VCaP (cell line): Measurements from ENCODE around the gene PITX3.

Source experiments
- H3K27ac ChIP-seq: fragments of 450-650 bp; 2 replicates; pipeline ENCODE4 v1.5.1; 2017
- TF ChIP-seq, protein P1 (sequence below): fragments of 450-650 bp; conservative IDR thresholded peaks from 2 replicates; pipeline ENCODE4 v1.5.1; 2017; ENCODE audit warnings: mild to moderate bottlenecking, moderate library complexity

The PITX3 gene

DNA sequence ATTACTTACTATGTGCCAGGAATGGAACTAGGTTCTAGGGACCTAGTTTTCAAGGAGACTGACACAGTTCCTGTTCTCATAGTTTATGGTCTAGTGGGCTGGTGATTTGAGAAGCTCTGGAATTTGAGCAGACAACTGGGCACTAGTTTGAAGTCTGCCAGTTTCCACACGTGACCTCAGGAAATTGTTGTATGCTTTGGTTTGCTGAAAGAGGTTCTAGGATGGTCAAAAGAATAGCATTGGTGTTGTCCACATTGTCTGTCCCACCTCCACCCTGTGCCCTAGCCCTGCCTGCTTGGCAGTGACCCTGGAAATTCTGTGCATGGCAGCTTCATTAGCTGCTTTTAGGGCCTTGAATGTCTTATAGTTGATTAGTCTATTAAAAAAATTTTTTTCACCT is 32.8 kb upstream of the PITX3 start:
- TF ChIP-seq, protein P1, sequence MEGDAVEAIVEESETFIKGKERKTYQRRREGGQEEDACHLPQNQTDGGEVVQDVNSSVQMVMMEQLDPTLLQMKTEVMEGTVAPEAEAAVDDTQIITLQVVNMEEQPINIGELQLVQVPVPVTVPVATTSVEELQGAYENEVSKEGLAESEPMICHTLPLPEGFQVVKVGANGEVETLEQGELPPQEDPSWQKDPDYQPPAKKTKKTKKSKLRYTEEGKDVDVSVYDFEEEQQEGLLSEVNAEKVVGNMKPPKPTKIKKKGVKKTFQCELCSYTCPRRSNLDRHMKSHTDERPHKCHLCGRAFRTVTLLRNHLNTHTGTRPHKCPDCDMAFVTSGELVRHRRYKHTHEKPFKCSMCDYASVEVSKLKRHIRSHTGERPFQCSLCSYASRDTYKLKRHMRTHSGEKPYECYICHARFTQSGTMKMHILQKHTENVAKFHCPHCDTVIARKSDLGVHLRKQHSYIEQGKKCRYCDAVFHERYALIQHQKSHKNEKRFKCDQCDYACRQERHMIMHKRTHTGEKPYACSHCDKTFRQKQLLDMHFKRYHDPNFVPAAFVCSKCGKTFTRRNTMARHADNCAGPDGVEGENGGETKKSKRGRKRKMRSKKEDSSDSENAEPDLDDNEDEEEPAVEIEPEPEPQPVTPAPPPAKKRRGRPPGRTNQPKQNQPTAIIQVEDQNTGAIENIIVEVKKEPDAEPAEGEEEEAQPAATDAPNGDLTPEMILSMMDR: no peak
- H3K27ac ChIP-seq: no peak overlapping the region

DNA sequence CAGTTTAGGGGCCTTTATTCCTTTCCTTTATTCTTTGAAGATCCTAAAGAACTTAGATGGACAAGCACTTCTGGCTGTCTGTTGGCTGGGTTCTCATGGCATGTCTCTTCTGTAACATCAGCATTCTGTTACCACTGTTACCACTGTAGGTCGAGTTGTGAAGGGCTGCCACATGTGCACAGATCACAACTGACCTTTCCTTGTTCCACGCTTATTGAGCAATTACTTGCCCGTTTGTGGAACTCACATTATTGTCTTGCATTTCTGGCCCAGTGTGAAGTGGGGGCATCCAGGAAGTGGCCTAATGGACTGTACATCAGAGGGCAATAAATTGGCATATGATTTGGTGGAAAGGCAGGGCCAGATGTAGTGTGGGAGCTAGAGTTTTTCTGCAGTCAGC is 27.7 kb upstream of the PITX3 start:
- H3K27ac ChIP-seq: no peak overlapping the region
- TF ChIP-seq, protein P1: no peak

DNA sequence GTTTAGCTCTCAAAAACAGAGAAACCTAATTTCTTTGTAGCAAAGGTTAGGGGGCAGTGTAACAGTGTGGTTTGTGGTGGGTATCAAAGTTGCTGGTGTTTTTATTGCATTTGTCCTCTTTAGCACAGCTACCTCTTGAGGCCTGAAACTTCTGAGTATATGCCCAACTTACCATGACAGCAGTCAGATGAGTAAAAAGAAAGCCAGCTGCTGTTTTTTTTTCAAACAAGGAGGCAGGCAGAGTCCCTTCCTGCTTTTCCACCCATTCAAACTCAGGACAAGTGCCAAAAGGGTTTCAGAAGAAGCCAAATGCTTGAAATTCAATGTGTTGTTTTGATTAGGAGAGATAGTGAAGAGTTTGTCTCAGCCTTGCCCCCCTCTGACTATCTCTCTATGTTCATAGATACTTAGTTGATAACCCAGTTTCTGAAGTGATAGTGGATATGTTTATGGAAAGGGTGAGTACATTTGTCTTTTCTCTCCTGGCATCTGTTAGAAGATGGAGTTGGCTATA is 27.1 kb upstream of the PITX3 start:
- TF ChIP-seq, protein P1: no peak
- H3K27ac ChIP-seq: no peak overlapping the region

DNA sequence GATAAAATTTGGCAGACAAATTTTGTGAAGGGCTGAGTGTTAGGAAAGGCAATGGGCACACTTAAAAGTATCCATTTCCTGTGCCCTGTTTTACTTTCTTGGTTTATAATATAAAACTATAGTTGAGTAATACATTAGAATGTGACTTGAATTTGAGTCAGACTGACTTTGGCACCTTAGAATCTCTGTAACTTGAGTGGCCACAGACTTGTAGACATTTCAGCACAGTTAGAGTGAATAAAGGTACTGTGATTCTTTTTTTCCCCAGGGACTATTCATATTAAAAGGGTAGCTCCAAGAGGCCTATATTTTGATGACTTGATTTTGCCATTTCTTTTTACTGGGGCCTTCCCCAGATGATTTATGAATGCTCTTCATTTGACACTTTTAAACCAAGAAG is 26.4 kb upstream of the PITX3 start:
- H3K27ac ChIP-seq: no peak overlapping the region
- TF ChIP-seq, protein P1: no peak

DNA sequence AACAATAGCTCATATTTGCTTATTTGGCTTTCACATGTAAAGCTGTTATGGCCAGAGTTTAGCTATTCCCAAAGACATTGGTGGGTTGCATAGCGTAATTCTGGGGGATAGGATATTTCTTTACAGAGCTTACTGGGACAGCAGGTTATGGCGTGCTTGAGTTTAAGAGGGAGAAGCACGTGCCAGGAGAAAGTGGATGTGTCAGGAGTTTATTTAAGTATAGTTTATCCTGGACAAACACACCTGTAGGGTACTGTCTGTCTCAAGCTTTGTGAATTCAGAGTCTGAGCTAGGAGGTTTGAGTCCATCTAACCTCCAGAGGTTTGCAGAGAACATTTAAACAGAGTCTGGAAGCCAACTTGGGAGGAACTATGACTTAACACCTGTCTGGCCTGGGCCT is 25.4 kb upstream of the PITX3 start:
- peak overlapping the region; percentile 8; the same call in 1 of the 2 replicates for H3K27ac ChIP-seq

DNA sequence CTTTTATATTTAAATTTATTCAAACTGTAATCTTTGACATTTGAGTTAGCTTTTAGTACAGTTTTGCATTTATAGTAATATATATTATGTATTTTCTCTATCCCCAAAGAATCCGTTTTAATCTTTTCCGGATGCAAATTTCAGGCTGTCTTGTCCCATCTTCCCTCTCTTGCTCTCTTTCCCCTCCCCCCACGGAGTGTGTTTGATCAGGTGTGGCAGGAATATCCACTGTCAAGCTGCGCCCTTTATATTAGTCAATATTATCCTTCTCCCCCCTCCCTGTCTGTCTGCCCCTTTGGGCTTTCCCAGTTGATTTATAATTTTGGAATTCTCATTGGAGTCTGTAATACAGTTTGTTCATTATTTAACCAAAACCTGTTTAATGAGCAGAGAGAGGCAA is 23.1 kb upstream of the PITX3 start:
- no peak overlapping the region for H3K27ac ChIP-seq
- TF ChIP-seq, protein P1: no peak

More for the DNA sequence above, 25.4 kb upstream of the PITX3 start:
- TF ChIP-seq, protein P1: no peak

DNA sequence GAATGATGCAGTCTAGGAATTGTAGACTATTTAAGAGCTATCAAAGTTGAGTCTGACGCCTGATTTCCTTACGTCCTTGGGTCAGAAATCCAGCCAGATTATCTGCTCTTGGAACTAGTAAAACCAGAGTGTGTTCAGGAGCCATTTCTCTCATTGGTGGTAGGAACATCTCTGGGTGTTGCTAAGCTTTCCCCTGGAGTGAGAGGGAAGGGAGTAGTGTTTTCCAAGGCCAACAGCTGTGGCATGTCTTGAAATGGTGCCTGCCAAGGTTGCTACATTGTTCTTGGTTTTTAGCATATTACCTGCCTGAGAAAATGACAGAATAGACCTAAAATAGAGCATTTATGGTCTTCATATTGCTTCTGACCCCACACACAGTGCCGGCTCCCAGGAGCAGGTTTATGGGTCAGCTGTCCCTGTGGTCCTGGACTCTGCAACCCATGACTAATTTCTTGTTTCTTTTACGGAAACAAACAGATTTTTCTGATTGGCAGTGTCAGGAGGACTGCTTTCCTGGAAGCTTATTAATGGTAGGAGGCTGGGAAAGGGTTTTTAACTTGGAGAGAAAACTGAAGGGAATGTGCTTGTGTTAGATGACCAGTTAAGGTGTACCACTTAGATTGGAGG is 21.5 kb upstream of the PITX3 start:
- no peak overlapping the region for H3K27ac ChIP-seq
- TF ChIP-seq, protein P1: no peak
